ENCODE data around the gene RETN.

The RETN gene

DNA sequence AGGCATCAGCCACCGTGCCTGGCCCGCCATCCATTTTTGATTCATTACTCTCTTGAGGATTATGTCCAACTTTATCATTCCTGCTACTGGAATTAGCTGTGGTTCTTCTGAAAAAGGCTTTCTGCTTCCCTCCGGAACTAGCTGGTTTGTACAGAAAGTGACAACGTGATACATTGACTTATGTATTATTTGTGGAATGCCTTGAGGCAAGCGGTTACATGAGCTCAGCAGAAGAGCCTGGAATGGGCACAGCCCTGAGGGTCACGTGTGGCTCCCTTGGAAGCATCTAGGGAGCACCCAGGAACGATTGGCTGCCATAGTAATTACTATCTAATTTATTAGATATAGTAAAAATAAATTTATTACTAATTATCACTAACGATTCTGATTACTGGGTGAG is 14.4 kb upstream of the RETN start:
- Histone ChIP-seq H3K79me2 (ENCODE audit: insufficient read depth, low read depth) (no peaks in the 10 kb centered on the region), H2AFZ (ENCODE audit: low read depth) (no peak overlapping the region), H3K27me3 (ENCODE audit: insufficient read depth, low read depth) (peaks cover 29% of the 10 kb centered on the region; the same call in 1 of the 2 replicates), H3K9ac (no peak overlapping the region), H3K36me3 (ENCODE audit: insufficient read depth) (no peaks in the 10 kb centered on the region), H3K4me3 (IDR thresholded peaks at IDR 0.05; ENCODE audit: insufficient read depth, low read depth, low read length) (no peak overlapping the region), H3K4me2 (no peak overlapping the region), H3K4me1 (ENCODE audit: low read depth, poor library complexity, severe bottlenecking) (peaks cover 8% of the 10 kb centered on the region), H3K27ac (no peak overlapping the region), H4K20me1 (ENCODE audit: insufficient read depth) (no peaks in the 10 kb centered on the region)
- TF ChIP-seq CTCF (conservative IDR thresholded peaks at IDR 0.05; ENCODE audit: low read depth, low read length): no peak

- TF ChIP-seq CTCF (conservative IDR thresholded peaks at IDR 0.05; ENCODE audit: low read depth, low read length): no peak
- Histone ChIP-seq H3K4me2 (no peak overlapping the region), H3K9ac (no peak overlapping the region), H3K4me3 (IDR thresholded peaks at IDR 0.05; ENCODE audit: insufficient read depth, low read depth, low read length) (no peak overlapping the region), H3K36me3 (ENCODE audit: insufficient read depth) (no peaks in the 10 kb centered on the region), H3K79me2 (ENCODE audit: insufficient read depth, low read depth) (no peaks in the 10 kb centered on the region), H3K4me1 (ENCODE audit: low read depth, poor library complexity, severe bottlenecking) (peaks cover 8% of the 10 kb centered on the region), H4K20me1 (ENCODE audit: insufficient read depth) (no peaks in the 10 kb centered on the region), H2AFZ (ENCODE audit: low read depth) (no peak overlapping the region), H3K27me3 (ENCODE audit: insufficient read depth, low read depth) (peaks cover 29% of the 10 kb centered on the region; the same call in 1 of the 2 replicates), H3K27ac (no peak overlapping the region)
Observed at GRCh38 chr19:7655581-7655980, 13.3 kb upstream of the RETN start.

DNA sequence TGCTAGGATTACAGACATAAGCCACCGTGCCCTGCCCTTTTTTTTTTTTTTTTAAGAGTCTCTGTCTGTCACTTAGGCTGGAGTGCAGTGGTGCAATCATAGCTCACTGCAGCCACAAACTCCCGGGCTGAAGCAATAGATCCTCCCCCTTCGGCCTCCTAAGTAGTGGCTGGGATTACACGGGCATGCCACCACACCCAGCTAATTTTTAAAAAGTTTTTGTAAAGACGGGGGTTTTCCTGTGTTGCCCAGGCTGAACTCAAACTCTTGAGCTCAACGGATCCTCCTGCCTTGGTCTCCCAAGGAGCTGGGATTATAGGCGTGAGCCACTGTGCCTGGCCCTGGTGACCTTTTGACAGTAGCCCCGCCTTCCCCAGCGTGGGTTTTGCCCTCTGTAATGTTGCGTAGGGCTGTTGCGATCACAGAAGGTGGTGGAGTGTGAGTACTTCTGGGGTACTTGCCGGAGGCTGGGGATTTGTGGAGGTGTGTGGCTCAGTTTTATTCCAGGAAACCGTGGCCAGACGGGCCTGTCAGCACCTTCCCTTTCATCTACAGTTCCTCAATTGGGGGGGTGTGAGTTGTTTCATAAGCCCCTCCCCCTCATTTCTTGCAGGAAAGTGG is 11.6 kb upstream of the RETN start:
- H3K4me3 ChIP-seq (IDR thresholded peaks at IDR 0.05; ENCODE audit: insufficient read depth, low read depth, low read length): no peak overlapping the region
- no peak for TF ChIP-seq CTCF (conservative IDR thresholded peaks at IDR 0.05; ENCODE audit: low read depth, low read length)
- H3K9ac ChIP-seq: no peak overlapping the region
- no peaks in the 10 kb centered on the region for H3K36me3 ChIP-seq (ENCODE audit: insufficient read depth)
- peaks cover 2% of the 10 kb centered on the region for H3K4me1 ChIP-seq (ENCODE audit: low read depth, poor library complexity, severe bottlenecking)
- no peaks in the 10 kb centered on the region for H3K79me2 ChIP-seq (ENCODE audit: insufficient read depth, low read depth)
- no peak overlapping the region for H3K4me2 ChIP-seq
- H3K27ac ChIP-seq: no peak overlapping the region
- no peaks in the 10 kb centered on the region for H4K20me1 ChIP-seq (ENCODE audit: insufficient read depth)
- H2AFZ ChIP-seq (ENCODE audit: low read depth): no peak overlapping the region
- H3K27me3 ChIP-seq (ENCODE audit: insufficient read depth, low read depth): peaks cover 35% of the 10 kb centered on the region; the same call in 1 of the 2 replicates

- no peak for TF ChIP-seq CTCF (conservative IDR thresholded peaks at IDR 0.05; ENCODE audit: low read depth, low read length)
- H3K79me2 ChIP-seq (ENCODE audit: insufficient read depth, low read depth): no peaks in the 10 kb centered on the region
- no peak overlapping the region for H3K4me2 ChIP-seq
- no peak overlapping the region for H3K4me3 ChIP-seq (IDR thresholded peaks at IDR 0.05; ENCODE audit: insufficient read depth, low read depth, low read length)
- no peaks in the 10 kb centered on the region for H3K4me1 ChIP-seq (ENCODE audit: low read depth, poor library complexity, severe bottlenecking)
- no peak overlapping the region for H2AFZ ChIP-seq (ENCODE audit: low read depth)
- peaks cover 45% of the 10 kb centered on the region; the same call in 1 of the 2 replicates for H3K27me3 ChIP-seq (ENCODE audit: insufficient read depth, low read depth)
- no peaks in the 10 kb centered on the region for H4K20me1 ChIP-seq (ENCODE audit: insufficient read depth)
- H3K27ac ChIP-seq: no peak overlapping the region
- H3K9ac ChIP-seq: no peak overlapping the region
- H3K36me3 ChIP-seq (ENCODE audit: insufficient read depth): no peaks in the 10 kb centered on the region
Observed at GRCh38 chr19:7658219-7658686, 10.6 kb upstream of the RETN start.

All from KMS-11 (cell line).